Activated CD8-positive, alpha-beta memory T cell treated with anti-CD3 and anti-CD28 coated beads for 48 hours (primary cell): Measurements from ENCODE around the gene NOCT.
"Not testable (repeated sequence)": the region's sequence is repeated elsewhere in the genome, so short reads cannot be mapped to it uniquely, and the experiment has no call there.

Experiments
- DNase-seq, 3 experiments: peaks; one replicate each; pipeline ENCODE4 v3.0.0-alpha.2; 2020; ENCODE audit warnings: low read depth in 2 of 3, low spot score in 2 of 3

Gene NOCT

DNA sequence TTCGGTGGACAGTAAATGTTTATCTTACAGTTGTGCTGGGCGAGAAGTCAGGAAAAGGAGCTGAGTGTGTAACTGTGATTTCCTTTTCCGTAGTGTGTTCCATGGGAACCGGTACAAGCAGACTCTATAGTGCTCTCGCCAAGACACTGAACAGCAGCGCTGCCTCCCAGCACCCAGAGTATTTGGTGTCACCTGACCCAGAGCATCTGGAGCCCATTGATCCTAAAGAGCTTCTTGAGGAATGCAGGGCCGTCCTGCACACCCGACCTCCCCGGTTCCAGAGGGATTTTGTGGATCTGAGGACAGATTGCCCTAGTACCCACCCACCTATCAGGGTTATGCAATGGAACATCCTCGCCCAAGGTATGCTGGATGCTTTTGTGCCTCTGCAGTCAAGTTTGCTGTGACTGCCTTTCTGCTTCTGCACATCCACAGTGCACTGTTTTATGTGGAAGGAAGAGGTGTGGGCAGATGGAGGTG lies 27.4 kb downstream of the NOCT start:
- no peak for DNase-seq

DNA sequence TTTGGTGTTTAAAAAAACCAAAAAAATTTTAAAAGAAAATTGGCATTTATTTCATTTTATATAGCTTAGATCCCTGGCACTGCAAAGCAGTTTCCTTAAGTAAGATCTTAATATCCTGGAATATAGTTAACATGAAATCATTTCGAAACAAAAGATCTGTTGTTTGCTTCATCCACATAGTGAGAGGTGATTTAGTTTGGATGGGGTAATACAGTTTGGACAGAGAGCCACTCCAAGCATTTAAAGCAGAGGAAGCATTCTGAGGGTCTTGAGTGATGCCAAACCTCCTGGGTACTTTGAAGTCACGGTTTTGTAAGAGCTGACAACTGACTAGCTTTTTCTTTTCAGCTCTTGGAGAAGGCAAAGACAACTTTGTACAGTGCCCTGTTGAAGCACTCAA lies 28.7 kb downstream of the NOCT start:
- DNase-seq = no peak

DNA sequence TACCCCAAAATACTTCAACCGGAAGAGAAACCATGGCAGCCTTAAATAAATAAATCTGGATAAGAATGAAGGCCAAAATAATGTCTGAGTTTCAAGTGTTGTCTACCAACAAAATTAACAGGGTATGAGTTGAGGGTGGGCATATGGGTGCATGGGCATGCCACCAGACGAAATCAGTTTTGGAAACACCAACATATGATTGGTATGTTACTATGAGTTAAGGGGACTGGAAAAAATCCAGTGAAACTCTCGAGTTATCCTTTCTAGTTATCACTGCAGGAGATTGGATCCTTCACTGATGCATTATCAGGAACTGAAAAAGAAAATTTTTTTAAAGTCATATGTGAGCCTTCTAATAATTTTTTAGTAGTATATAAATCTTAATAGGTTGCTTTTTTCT lies 32.4 kb downstream of the NOCT start:
- no peak for DNase-seq

DNA sequence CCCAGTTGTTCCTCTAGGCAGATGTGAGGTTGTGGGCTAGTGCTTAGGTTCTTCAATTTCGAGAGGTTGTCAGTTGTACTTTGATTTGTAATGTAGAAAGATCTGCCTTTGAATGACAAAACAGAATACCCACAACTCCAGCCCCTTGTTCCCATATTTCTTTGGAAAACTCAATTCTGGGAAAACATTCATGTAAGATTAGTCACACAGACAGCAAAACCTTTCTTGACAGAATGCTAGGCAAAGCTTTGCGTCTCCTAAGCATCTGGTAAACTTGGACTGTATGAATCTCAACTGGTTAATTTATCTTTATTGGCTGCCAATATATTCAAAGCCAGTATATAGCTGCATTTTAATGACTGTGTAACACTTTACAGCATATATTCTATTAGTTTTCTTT lies 34.9 kb downstream of the NOCT start:
- DNase-seq = no peak

DNA sequence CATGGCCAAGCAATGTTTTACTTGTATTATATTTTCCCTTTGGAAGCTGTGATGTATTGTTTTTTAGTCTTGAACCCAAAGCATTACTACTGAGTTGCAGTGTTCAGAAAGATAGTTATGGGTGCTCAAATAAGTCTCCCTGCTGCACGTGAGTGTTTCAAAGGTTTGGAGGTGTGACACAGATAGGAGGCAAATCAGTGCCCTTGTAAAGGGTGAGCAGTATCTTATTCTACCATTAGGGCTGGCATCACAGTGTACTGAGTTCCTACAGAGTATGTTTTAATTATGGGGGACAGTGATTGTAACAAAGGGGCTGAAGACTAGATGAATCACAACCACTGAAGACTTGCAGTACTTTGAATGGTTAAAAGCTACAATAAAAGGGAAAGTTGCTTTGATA lies 38.3 kb downstream of the NOCT start:
- no peak for DNase-seq

DNA sequence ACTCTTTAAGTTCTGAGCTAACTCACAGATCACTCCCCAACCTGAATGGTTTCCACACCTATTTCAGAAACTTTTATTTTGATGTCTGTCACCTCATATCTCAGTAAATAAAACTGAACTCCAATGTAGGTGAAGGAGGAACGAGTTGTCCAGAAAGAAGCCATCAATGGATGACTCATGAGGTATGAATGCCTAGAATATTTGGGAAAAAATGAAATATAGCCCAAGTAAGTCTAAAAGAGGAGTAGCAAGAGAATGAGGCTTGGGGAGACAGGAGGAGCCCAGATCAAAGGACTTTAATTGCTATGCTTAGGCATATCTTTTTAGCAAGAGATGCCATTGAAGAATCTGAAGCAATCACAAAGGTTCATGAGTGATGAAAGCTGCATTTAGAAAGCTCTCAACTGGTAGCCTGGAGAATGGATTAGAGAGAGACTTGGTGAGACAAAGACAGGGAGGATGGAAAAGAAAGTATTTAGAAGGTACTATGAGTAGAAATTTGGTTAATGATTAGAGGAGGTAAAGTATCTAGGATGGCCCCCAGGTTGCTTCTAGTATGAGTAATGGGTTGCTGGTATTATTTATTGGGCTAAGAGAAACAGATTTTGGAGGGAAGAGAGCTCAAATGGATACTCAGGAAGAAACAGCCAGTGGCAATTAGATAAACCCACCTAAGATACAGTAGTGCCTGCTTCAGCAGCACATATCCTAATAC lies 39.4 kb downstream of the NOCT start:
- DNase-seq = no peak

DNA sequence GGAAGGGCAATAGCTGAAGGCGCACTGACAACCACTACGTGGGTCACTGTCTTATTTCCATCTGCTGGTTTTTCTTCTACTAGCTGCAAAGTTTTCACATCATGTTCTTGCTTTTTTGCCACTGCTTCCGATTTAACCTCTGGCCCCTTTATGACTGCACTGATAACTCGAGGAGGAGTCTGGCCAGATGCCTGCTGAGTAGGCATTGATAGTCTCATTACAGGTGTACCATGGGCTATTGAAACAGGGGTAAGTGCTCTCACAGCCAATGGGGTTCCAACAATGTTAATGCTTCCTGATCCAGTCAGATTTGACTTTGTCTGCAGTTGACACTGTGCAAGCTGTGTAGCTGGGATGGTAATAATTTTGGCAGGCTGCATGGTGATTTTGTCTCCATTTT lies 43.4 kb downstream of the NOCT start:
- not testable (repeated sequence) for DNase-seq

DNA sequence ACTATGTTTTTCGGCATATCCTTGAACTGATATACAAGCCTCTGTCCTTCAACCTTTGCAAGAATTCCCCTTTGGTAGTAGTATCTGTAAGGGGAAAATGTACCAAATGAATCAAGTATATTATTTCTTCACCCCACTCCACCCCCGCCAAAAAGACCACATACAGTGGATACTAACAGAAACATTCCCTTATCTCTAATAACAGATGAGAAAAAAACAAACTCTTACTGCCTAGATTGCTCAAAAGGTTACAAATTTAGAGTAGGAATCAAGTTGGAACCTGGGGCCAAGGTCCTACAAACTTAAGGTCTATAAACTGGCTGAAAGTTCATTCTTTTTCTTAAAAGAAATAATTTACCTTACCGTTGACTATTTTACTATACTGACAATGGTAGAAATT lies 45.0 kb downstream of the NOCT start:
- no peak for DNase-seq

DNA sequence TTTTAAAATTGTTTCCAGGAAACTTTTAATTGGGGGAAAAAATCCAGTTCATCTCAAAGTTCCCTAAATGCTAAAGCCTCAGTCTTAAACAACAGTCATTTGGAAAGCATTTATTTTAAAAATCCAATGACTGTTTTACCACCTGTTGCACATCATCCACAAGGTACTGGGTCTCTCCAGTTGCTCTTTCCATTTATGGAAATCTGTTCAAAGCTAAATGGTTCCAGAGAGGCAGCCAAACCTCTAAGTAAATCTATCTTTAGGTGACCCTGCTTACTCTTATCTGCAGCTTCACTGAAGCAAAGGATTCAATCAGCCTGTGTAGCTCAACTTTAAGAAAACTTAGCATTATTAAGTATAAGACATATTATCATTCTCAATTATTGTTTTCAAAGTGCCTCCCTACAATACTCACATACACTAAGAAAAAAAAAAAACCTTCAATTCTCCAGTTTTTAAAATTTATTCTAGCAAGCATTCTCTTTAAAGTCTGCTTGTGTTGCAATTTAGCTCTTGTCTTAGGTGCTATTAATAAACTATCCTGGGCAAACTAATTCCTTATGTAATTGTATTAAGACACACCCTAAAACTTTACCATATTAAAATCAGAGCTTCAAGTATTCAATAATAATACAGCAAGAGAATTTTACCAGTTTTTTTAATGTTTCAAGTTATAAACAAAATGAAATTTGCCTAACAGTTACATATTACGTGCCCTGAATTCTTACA lies 60.6 kb downstream of the NOCT start:
- no peak for DNase-seq

DNA sequence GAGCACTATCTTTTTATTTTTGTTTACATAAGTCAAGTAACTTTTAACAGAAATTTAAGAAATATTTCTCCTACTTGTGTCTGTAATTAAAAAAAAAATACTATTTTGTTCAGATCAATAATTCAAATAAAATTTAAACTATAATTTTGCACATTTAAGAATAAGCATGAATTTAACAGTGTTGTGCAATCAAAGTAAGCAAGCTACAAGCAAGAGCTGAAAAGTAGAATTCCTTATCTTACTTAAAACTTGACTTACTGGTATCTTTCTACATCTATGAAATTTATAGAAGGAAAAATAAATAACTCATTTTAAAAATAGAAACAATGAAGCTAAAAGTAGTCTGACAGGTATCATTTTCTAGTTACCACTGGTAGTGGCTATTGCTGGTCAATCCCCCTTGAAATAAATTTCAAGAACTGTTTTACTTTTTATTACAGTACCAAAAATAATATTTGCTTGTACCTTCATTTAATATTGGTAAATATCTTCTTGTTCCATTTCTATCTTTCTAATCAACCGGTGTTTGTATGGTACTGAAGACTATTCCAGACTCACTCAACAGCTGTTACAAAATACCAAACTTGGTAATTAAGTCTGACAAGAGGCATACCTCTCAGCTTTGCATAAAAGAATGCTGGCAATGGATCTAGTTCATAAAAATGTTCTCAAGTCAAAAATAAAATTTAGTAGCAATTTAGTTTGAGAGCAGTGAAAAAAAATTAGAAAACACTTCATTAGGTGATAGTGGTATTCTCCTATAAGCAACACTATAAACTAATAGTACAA lies 62.2 kb downstream of the NOCT start:
- no peak for DNase-seq

DNA sequence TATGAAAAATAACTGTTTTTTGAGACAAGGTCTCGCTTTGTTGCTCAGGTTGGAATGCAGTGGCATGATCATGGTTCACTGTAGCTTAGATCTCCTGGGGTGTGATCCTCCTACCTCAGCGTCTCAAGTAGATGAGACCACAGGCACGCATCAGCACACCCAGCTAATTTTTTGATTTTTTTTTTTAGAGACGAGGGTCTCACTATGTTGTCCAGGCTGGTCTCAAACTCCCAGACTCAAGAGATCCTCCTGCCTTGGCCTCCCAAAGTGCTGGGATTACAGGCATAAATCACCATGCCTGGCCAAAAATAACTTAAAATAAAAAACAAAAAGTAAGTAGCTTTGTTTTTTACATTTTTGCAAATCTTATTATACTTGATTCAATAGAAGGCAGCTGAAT lies 63.3 kb downstream of the NOCT start:
- DNase-seq = no peak

DNA sequence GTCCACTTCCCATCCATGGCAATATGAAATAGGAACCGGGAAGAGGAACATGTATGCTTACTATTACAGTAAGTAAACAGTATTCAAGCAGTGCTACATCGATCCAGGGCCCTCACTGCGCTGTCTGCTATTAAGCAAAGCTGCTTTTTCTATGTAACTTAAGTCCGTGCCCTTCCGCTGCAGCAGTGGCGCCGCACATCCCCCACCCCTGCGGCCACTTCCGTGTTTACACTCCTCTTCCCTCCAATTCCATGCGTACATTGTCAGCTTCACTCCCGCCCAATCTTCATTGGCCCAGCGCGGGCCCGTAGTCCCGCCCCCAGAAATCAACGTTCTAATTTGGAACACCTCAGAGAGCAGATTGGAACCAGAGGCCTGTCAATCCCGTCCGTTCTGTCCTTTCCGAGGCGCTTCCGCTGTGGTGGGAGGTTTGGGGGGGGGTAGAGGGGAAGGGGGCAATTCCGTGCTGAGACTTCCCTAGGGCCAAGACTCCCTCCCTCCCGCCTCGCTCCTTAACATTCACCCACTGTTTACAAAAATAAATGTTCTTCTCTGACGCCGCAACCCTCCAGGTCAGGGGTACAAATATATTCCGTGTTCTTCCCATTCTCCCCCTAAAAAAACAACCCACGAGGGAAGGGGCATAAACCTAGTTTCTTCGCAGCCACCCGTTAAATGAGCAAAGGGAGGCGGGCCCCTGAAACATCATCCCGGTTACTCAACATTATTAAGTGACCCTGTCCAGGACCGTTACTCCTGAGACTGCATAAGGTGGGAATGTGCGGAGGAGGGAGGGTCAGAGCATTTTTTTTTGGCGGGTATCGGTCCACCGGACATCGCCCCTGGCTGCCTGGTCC lies 67.4 kb downstream of the NOCT start:
- peak; percentile 68 to 79 (median 73) for DNase-seq

DNA sequence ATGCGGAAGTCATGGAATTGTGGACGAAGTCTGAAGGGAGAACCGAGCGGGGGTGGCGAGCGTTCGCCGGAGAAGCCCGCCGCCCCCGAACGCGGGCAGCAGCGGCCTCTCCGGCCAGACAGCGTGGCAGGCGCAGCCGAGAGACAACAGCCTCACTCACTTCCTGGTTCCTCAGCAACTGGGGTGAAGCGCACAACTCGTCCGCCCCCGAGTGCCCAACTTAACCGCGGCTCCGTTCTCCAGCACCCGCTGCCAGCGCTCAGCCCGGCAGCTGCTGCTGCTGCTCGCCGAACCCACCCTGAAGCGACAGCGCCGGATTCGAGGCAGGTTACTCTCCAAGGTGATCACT lies 68.0 kb downstream of the NOCT start:
- DNase-seq = peak in 1 of 3 experiments; percentile 46

DNA sequence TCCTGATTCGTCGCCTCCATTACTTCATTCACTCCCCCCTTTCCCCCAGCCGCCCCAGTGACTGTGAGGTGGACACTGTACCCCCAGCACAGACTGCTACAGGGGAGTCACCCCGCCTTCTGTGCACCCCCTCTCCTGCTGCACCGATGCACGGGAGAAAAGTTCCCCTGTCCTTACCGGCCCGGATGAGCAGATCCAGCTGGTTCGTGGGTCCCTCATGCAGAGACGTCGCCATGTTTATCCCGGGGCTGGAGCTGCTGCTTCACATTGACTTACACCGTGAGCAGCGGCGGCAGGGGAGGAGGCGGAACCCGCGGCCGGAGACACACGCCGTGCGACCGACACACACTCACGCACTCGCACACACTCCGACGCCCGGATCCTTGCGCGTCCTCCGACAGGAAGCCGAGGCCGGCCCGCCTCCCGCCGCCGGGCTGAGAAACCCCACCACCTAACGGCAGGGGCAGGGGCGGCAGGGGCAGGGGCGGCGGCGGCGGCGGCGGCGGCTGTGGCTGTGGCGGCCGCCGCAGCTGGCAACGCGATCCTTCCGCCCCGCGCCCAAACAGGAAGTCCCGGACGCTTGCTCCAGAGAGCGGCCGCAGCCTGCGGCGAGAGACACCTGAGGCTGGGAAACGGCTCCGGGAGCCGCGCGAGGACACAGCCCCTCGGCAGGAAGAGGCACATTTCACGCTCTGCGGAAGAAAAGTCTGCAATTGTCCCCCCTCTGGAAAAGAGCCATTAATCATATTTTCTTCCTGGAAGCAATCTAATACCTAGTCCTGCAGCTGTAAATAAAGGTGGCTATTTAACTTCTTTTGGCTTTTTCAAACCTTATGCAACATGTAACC lies 68.6 kb downstream of the NOCT start:
- DNase-seq = peak; percentile 58 to 69 (median 68)

DNA sequence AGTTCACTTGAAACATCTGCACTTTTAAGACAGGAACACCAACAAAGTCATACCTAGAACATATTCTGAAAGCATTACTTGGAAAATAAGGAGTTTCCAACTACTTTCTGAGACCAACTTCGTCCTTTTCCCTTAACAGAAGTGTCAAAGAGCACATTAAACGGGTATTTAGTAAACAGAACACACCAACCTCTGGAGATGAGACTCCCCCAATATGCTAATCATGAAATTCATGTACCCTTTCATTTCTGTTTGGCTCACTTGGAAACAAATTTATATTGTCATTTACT lies 69.2 kb downstream of the NOCT start:
- no peak for DNase-seq

DNA sequence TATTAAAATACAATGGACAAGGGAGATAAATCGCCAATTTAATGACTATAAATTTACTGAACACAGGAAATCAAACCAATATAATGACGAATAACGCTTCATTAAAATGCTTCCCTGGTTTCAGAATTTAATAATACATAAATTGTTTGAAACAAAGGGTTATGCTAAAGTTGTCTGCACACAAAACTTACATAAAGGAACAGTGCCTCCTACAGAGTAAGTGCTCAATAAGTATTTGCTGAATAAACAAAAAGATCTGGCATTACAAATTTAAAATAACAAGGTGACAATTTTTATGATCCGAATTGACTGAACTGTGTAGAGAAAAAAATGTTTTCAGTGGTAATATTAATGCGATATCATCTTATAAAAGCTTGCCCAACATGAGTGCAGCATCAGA lies 69.6 kb downstream of the NOCT start:
- DNase-seq = no peak

DNA sequence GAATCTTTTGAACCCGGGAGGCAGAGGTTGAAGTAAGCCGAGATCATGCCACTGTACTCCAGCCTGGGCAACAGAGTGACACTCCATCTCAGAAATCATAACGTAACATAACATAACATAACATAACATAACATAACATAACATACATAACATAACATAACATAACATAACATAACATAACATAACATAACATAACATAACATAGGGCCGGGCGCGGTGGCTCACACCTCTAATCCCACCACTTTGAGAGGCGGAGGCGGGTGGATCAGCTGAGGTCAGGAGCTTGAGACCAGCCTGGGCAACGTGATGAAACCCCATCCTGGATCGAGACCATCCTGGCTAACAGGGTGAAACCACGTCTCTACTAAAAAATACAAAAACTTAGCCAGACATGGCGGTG lies 76.7 kb downstream of the NOCT start:
- no peak for DNase-seq
